ENCODE results near the gene PRKRA. TPM values are rescaled to one million over a fixed set of nuclear protein-coding genes. Genes with fewer than 3 reads are reported as not detected.

PRKRA gene
- polyA plus RNA-seq, 1 donor from 2014 or later: 91.8 TPM

DNA sequence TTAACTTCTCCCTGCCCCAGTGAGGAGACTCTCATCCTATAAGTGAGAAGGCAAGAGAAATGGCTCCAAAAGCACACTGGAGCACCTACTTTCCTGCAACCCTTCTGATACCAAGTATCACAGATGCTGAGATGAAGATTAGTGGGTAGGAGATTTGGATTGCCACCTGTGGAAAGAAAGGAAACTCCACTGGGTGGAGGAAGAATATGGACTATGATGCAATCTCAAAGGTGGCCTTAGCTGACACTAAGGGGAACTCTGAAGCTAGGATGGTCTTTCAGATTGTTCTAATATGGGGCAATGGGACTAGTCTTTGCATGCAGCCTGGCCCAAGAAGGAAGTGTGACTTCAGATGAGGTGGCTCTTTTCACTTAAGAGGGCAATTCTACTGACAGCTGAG lies 21.6 kb downstream of the PRKRA start:
- Histone ChIP-seq H3K79me2 (replicated peaks; ENCODE audit: insufficient read depth, low read length) (no peaks in the 10 kb centered on the region), H3K4me3 (ENCODE audit: low read length) (no peak overlapping the region), H3K4me2 (ENCODE audit: low read length) (no peak overlapping the region), H4K20me1 (ENCODE audit: insufficient read depth) (no peaks in the 10 kb centered on the region), H3K9ac (ENCODE audit: low read length) (no peak overlapping the region), H3K27me3 (ENCODE audit: insufficient read depth, low read depth, low read length) (no peaks in the 10 kb centered on the region), H2AFZ (ENCODE audit: low read depth, low read length) (no peak overlapping the region), H3F3A (ENCODE audit: insufficient read depth, low read length, poor library complexity, severe bottlenecking) (no peaks in the 10 kb centered on the region), H3K36me3 (ENCODE audit: insufficient read depth, low read length) (no peaks in the 10 kb centered on the region), H3K9me2 (ENCODE audit: insufficient read depth, low read length) (no peaks in the 10 kb centered on the region), H3K27ac (ENCODE audit: low read length) (no peak overlapping the region), H3K9me3 (ENCODE audit: low read length) (no peaks in the 10 kb centered on the region)
- no peak for TF ChIP-seq EZH2 (IDR thresholded peaks at IDR 0.05; ENCODE audit: borderline replicate concordance, insufficient read depth, low read length, poor library complexity, severe bottlenecking)

DNA sequence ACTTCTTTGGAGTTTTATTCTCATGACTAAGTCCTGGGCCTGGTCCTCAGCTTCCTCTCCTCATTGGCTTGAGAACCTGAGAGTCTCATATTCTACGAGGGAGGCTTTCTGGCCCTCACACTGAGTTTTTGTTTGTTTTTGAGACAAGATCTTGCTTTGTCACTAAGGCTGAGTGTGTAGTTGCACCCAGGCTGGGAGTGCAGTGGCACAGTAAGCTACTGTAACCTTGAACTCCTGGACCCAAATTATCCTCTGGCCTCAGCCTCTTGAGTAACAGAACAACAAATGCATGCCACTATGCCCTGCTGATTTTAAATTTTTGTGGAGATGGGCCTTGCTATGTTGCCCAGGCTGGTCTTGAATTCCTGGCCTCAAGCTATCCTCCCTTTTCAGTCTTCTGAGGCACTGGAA lies 22.6 kb downstream of the PRKRA start:
- no peaks in the 10 kb centered on the region for H3K9me2 ChIP-seq (ENCODE audit: insufficient read depth, low read length)
- no peak overlapping the region for H3K4me3 ChIP-seq (ENCODE audit: low read length)
- H3F3A ChIP-seq (ENCODE audit: insufficient read depth, low read length, poor library complexity, severe bottlenecking): no peaks in the 10 kb centered on the region
- H3K9ac ChIP-seq (ENCODE audit: low read length): no peak overlapping the region
- TF ChIP-seq EZH2 (IDR thresholded peaks at IDR 0.05; ENCODE audit: borderline replicate concordance, insufficient read depth, low read length, poor library complexity, severe bottlenecking): no peak
- TF ChIP-seq, protein P1, sequence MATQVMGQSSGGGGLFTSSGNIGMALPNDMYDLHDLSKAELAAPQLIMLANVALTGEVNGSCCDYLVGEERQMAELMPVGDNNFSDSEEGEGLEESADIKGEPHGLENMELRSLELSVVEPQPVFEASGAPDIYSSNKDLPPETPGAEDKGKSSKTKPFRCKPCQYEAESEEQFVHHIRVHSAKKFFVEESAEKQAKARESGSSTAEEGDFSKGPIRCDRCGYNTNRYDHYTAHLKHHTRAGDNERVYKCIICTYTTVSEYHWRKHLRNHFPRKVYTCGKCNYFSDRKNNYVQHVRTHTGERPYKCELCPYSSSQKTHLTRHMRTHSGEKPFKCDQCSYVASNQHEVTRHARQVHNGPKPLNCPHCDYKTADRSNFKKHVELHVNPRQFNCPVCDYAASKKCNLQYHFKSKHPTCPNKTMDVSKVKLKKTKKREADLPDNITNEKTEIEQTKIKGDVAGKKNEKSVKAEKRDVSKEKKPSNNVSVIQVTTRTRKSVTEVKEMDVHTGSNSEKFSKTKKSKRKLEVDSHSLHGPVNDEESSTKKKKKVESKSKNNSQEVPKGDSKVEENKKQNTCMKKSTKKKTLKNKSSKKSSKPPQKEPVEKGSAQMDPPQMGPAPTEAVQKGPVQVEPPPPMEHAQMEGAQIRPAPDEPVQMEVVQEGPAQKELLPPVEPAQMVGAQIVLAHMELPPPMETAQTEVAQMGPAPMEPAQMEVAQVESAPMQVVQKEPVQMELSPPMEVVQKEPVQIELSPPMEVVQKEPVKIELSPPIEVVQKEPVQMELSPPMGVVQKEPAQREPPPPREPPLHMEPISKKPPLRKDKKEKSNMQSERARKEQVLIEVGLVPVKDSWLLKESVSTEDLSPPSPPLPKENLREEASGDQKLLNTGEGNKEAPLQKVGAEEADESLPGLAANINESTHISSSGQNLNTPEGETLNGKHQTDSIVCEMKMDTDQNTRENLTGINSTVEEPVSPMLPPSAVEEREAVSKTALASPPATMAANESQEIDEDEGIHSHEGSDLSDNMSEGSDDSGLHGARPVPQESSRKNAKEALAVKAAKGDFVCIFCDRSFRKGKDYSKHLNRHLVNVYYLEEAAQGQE (IDR thresholded peaks at IDR 0.05; ENCODE audit: borderline replicate concordance): no peak
- no peak for TF ChIP-seq SMC3 (conservative IDR thresholded peaks at IDR 0.05; ENCODE audit: poor library complexity)
- no peak for TF ChIP-seq RAD21 (conservative IDR thresholded peaks at IDR 0.05)
- TF ChIP-seq EP300 (conservative IDR thresholded peaks at IDR 0.05; ENCODE audit: poor library complexity, severe bottlenecking): no peak
- TF ChIP-seq POLR2AphosphoS5 (IDR thresholded peaks at IDR 0.05): no peak
- TF ChIP-seq TAF1 (IDR thresholded peaks at IDR 0.05; ENCODE audit: low read depth): no peak
- TF ChIP-seq, protein P2, sequence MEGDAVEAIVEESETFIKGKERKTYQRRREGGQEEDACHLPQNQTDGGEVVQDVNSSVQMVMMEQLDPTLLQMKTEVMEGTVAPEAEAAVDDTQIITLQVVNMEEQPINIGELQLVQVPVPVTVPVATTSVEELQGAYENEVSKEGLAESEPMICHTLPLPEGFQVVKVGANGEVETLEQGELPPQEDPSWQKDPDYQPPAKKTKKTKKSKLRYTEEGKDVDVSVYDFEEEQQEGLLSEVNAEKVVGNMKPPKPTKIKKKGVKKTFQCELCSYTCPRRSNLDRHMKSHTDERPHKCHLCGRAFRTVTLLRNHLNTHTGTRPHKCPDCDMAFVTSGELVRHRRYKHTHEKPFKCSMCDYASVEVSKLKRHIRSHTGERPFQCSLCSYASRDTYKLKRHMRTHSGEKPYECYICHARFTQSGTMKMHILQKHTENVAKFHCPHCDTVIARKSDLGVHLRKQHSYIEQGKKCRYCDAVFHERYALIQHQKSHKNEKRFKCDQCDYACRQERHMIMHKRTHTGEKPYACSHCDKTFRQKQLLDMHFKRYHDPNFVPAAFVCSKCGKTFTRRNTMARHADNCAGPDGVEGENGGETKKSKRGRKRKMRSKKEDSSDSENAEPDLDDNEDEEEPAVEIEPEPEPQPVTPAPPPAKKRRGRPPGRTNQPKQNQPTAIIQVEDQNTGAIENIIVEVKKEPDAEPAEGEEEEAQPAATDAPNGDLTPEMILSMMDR (IDR thresholded peaks at IDR 0.05; ENCODE audit: poor library complexity, severe bottlenecking): no peak
- TF ChIP-seq MXI1 (conservative IDR thresholded peaks at IDR 0.05; ENCODE audit: poor library complexity, severe bottlenecking): no peak
- no peaks in the 10 kb centered on the region for H3K9me3 ChIP-seq (ENCODE audit: low read length)
- H3K27me3 ChIP-seq (ENCODE audit: insufficient read depth, low read depth, low read length): no peaks in the 10 kb centered on the region
- H2AFZ ChIP-seq (ENCODE audit: low read depth, low read length): no peak overlapping the region
- H4K20me1 ChIP-seq (ENCODE audit: insufficient read depth): no peaks in the 10 kb centered on the region
- no peak overlapping the region for H3K4me2 ChIP-seq (ENCODE audit: low read length)
- no peaks in the 10 kb centered on the region for H3K79me2 ChIP-seq (replicated peaks; ENCODE audit: insufficient read depth, low read length)
- H3K36me3 ChIP-seq (ENCODE audit: insufficient read depth, low read length): no peaks in the 10 kb centered on the region
- no peak overlapping the region for H3K27ac ChIP-seq (ENCODE audit: low read length)

DNA sequence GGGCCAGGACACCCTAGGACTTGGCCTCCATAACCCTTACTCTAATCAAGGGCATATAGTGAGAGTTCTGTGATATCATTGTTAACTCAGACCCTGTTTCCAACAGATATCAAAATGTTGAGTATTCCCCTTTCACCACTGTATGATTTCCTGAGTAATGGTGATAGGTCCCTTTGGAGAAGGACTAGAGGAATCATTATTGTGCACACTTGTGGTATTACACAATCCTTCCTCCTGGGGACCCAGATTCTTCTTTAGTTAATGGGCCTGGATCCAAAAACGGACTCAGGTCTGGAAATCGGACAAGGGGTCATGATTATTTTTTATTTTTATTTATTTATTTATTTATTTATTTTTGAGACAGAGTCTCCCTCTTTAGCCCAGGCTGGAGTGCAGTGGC lies 23.5 kb downstream of the PRKRA start:
- Histone ChIP-seq H3K4me2 (ENCODE audit: low read length) (no peak overlapping the region), H3K9ac (ENCODE audit: low read length) (no peak overlapping the region), H3K4me3 (ENCODE audit: low read length) (no peak overlapping the region), H3K9me2 (ENCODE audit: insufficient read depth, low read length) (no peaks in the 10 kb centered on the region), H3K9me3 (ENCODE audit: low read length) (no peaks in the 10 kb centered on the region), H2AFZ (ENCODE audit: low read depth, low read length) (no peak overlapping the region), H3K27me3 (ENCODE audit: insufficient read depth, low read depth, low read length) (no peaks in the 10 kb centered on the region), H3F3A (ENCODE audit: insufficient read depth, low read length, poor library complexity, severe bottlenecking) (no peaks in the 10 kb centered on the region), H3K79me2 (replicated peaks; ENCODE audit: insufficient read depth, low read length) (no peaks in the 10 kb centered on the region), H3K27ac (ENCODE audit: low read length) (no peak overlapping the region), H4K20me1 (ENCODE audit: insufficient read depth) (no peaks in the 10 kb centered on the region), H3K36me3 (ENCODE audit: insufficient read depth, low read length) (no peaks in the 10 kb centered on the region)
- TF ChIP-seq EZH2 (IDR thresholded peaks at IDR 0.05; ENCODE audit: borderline replicate concordance, insufficient read depth, low read length, poor library complexity, severe bottlenecking) (no peak), EP300 (conservative IDR thresholded peaks at IDR 0.05; ENCODE audit: poor library complexity, severe bottlenecking) (no peak), RAD21 (conservative IDR thresholded peaks at IDR 0.05) (no peak)
